ENCODE results near the gene CHI3L2.

The CHI3L2 gene

GRCh38 chr1:111221633-111222291 is 5.8 kb upstream of the CHI3L2 start:
- no peak for DNase-seq

GRCh38 chr1:111222308-111223125 is 5.0 kb upstream of the CHI3L2 start:
- no peak for DNase-seq

GRCh38 chr1:111223126-111223685 is 4.3 kb upstream of the CHI3L2 start:
- no peak for DNase-seq

- DNase-seq, result no peak
Measured at GRCh38 chr1:111225091-111225490, 2.4 kb upstream of the CHI3L2 start.

- DNase-seq, result no peak
Measured at GRCh38 chr1:111225717-111226400, 1.7 kb upstream of the CHI3L2 start.

GRCh38 chr1:111227851-111228747 is 586 bp downstream of the CHI3L2 start:
- DNase-seq, result no peak

- DNase-seq, result no peak
Measured at GRCh38 chr1:111228748-111229126, 1.2 kb downstream of the CHI3L2 start.

- no peak for DNase-seq
Measured at GRCh38 chr1:111232134-111232533, 4.6 kb downstream of the CHI3L2 start.

GRCh38 chr1:111234258-111234657 is 6.7 kb downstream of the CHI3L2 start:
- DNase-seq, result no peak

GRCh38 chr1:111234866-111235265 is 7.4 kb downstream of the CHI3L2 start:
- DNase-seq, result no peak

- no peak for DNase-seq
Measured at GRCh38 chr1:111236379-111236778, 8.9 kb downstream of the CHI3L2 start.

- DNase-seq, result no peak
Measured at GRCh38 chr1:111236806-111237205, 9.3 kb downstream of the CHI3L2 start.

GRCh38 chr1:111238056-111238795 is 10.7 kb downstream of the CHI3L2 start:
- DNase-seq, result no peak

GRCh38 chr1:111241797-111242196 is 14.3 kb downstream of the CHI3L2 start:
- DNase-seq, result no peak

GRCh38 chr1:111242805-111243523 is 15.5 kb downstream of the CHI3L2 start:
- DNase-seq, result no peak

GRCh38 chr1:111247125-111247838 is 19.8 kb downstream of the CHI3L2 start:
- no peak for DNase-seq

- DNase-seq, result no peak
Measured at GRCh38 chr1:111249960-111250359, 22.4 kb downstream of the CHI3L2 start.

- no peak for DNase-seq
Measured at GRCh38 chr1:111251570-111251969, 24.1 kb downstream of the CHI3L2 start.

GRCh38 chr1:111252786-111253185 is 25.3 kb downstream of the CHI3L2 start:
- DNase-seq, result no peak

GRCh38 chr1:111253876-111254275 is 26.4 kb downstream of the CHI3L2 start:
- no peak for DNase-seq
